GM04504 (cell line): ENCODE data around the gene PKDCC.
"Not testable (repeated sequence)": the region's sequence is repeated elsewhere in the genome, so short reads cannot be mapped to it uniquely, and the experiment has no call there.

Experiments used
- DNase-seq: peaks from one replicate; pipeline ENCODE4 v3.0.0-alpha.2; 2012; ENCODE audit warnings: low read depth

Gene PKDCC

GRCh38 chr2:42063431-42064171, 15.8 kb downstream of the PKDCC start:
- DNase-seq: peak; percentile 77

- DNase-seq: no peak
These were observed 16.7 kb downstream of the PKDCC start for GRCh38 chr2:42064417-42064942.

GRCh38 chr2:42065753-42066152, 17.9 kb downstream of the PKDCC start:
- DNase-seq: not testable (repeated sequence)

GRCh38 chr2:42067001-42067400, 19.2 kb downstream of the PKDCC start:
- DNase-seq: not testable (repeated sequence)

GRCh38 chr2:42067521-42067920, 19.7 kb downstream of the PKDCC start:
- DNase-seq: no peak

GRCh38 chr2:42068571-42069178, 20.9 kb downstream of the PKDCC start:
- DNase-seq: no peak

GRCh38 chr2:42069568-42069967, 21.7 kb downstream of the PKDCC start:
- no peak for DNase-seq

GRCh38 chr2:42071791-42072190, 24.0 kb downstream of the PKDCC start:
- no peak for DNase-seq

- no peak for DNase-seq
These were observed 24.7 kb downstream of the PKDCC start for GRCh38 chr2:42072349-42073118.

GRCh38 chr2:42073739-42074503, 26.1 kb downstream of the PKDCC start:
- no peak for DNase-seq

- DNase-seq: no peak
These were observed 26.8 kb downstream of the PKDCC start for GRCh38 chr2:42074661-42075060.

GRCh38 chr2:42076357-42077225, 28.8 kb downstream of the PKDCC start:
- DNase-seq: no peak

- no peak for DNase-seq
These were observed 29.5 kb downstream of the PKDCC start for GRCh38 chr2:42077343-42077742.

- no peak for DNase-seq
These were observed 32.0 kb downstream of the PKDCC start for GRCh38 chr2:42079737-42080287.

- not testable (repeated sequence) for DNase-seq
These were observed 33.3 kb downstream of the PKDCC start for GRCh38 chr2:42081151-42081550.

- DNase-seq: no peak
These were observed 34.2 kb downstream of the PKDCC start for GRCh38 chr2:42082016-42082415.

GRCh38 chr2:42084231-42084671, 36.4 kb downstream of the PKDCC start:
- DNase-seq: no peak

- not testable (repeated sequence) for DNase-seq
These were observed 37.2 kb downstream of the PKDCC start for GRCh38 chr2:42085070-42085469.

- no peak for DNase-seq
These were observed 38.1 kb downstream of the PKDCC start for GRCh38 chr2:42085706-42086487.

GRCh38 chr2:42086500-42086953, 38.7 kb downstream of the PKDCC start:
- DNase-seq: no peak
